ENCODE data around the gene STRN4.

The STRN4 gene

DNA sequence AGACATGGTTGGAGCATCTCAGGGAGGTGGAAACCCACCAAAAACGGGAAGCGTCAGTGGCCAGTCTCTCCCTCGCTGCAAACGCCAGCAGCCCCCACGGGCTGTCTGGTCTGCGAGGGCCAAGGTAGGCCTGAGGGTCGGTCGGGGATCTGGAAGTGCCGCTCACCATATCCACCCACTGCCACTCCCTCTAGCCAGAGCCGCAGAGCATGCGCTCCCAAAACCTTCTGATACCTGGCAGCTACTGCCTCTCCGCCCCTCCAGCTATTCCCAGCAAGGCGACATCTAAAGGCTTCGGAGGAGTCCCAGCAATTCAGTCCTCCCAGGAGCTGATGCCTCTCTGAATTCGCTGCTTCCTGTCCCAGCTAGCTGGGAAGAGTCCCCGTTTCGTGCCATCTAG lies 4.8 kb downstream of the STRN4 start:
- no peak overlapping the region for H3K4me3 ChIP-seq (replicated peaks; ENCODE audit: low read depth, low read length)
- TF ChIP-seq, protein P1, sequence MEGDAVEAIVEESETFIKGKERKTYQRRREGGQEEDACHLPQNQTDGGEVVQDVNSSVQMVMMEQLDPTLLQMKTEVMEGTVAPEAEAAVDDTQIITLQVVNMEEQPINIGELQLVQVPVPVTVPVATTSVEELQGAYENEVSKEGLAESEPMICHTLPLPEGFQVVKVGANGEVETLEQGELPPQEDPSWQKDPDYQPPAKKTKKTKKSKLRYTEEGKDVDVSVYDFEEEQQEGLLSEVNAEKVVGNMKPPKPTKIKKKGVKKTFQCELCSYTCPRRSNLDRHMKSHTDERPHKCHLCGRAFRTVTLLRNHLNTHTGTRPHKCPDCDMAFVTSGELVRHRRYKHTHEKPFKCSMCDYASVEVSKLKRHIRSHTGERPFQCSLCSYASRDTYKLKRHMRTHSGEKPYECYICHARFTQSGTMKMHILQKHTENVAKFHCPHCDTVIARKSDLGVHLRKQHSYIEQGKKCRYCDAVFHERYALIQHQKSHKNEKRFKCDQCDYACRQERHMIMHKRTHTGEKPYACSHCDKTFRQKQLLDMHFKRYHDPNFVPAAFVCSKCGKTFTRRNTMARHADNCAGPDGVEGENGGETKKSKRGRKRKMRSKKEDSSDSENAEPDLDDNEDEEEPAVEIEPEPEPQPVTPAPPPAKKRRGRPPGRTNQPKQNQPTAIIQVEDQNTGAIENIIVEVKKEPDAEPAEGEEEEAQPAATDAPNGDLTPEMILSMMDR (IDR thresholded peaks at IDR 0.05; ENCODE audit: low read depth, low read length, missing control alignments), result no peak
- no peak for DNase-seq (ENCODE audit: extremely low read depth, low read depth)

DNA sequence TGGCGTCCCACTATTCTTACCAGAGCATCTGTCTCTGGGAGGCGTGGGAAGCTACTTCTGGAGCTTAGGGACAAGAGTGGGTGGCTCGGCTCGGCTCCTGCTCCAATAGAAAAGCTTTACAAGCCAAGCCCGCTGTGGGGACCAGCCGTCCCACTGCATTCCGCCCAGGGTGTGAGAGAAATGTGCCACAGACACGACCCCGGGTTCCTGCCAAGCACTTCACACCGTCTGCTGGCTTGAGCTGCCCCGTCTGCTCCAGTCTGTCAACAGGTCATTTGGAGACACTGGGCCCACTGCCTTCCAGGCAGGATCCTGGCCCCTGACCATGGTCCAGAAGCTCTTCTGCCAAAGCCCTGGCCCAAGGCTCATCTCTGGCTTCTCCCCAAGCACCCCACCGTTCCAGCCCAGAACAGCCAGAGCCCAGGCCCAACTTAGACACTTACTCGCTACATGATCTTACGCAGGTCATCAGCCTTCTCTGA lies 6.9 kb downstream of the STRN4 start:
- no peak for DNase-seq (ENCODE audit: extremely low read depth, low read depth)
- H3K4me3 ChIP-seq (replicated peaks; ENCODE audit: low read depth, low read length), result no peak overlapping the region
- TF ChIP-seq, protein P1 (IDR thresholded peaks at IDR 0.05; ENCODE audit: low read depth, low read length, missing control alignments), result no peak

DNA sequence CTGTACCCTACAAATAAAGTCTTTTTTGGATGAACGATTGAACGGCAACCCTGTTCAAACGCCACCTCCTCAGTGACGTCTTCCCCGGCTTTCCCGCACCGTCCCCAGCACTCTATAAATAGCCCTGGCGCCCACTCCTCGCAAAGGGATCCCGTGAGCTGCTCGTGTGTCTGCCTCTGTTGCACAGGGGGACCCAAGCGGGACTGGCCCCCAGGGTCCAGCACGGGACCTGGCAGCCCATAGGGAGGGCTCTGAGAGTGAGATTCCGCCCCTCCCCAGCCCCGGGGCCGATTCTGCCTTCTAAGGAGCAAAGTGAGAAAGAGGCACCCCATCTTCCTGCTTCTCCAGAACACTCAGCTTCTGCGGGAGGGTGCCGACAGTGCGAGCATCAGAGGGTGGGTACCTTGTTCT lies 8.5 kb downstream of the STRN4 start:
- no peak for DNase-seq (ENCODE audit: extremely low read depth, low read depth)
- H3K4me3 ChIP-seq (replicated peaks; ENCODE audit: low read depth, low read length), result no peak overlapping the region
- TF ChIP-seq, protein P1 (IDR thresholded peaks at IDR 0.05; ENCODE audit: low read depth, low read length, missing control alignments), result no peak

DNA sequence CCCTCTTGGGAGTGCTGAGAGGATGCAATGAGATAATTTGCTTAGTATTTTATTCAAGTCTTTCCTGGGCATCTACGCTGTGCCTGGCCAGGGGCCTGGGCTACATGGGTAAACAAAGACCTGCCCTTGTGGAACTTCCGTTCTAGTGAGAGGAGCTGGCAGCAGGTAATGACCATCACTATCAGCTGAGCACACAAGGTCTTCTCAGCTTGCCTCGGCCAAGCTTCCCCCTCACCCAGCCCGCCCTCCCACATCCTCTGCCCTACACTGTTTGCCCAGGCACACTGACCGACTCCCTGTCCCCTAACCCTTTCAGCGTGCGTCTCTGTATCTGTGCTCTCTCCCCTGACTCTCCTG lies 9.0 kb downstream of the STRN4 start:
- TF ChIP-seq, protein P1 (IDR thresholded peaks at IDR 0.05; ENCODE audit: low read depth, low read length, missing control alignments), result no peak
- H3K4me3 ChIP-seq (replicated peaks; ENCODE audit: low read depth, low read length), result no peak overlapping the region
- DNase-seq (ENCODE audit: extremely low read depth, low read depth), result no peak

DNA sequence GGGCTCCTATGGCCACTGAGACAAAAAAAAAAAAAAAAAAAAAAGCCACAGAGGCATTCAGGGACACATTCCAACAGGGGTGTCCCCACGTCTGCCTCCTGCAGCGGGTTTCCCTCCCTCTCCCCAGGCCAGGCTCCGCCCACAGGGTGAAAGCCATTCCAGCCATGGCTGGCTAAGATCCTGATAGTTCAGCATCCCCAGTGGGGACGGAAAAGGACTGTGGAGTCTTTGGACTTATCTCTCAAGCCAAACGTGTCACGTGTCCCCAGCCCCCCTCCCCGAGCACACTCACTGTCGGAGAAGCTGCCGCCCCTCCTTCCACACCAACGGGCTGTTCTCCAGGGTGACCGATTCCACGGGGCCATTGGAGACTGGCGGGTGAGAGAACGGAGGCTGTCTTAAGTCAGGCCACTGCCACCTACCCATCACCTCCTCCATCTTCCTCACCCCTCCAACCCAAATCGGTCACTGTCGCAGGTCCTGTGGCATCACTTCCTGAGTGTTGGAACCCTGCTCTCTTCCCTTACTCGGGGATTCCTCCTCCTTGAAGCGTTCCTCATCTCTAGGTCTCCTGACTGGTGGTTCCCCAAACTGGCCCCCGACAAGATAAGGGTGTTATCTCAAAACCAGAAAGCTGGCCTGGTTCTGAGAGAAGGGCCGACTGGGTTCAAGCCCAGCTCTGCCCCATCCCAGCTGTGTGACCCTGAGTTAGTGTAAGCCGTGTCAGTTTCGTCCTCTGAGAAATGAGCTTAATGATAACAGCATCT lies 9.5 kb downstream of the STRN4 start:
- H3K4me3 ChIP-seq (replicated peaks; ENCODE audit: low read depth, low read length), result no peak overlapping the region
- TF ChIP-seq, protein P1 (IDR thresholded peaks at IDR 0.05; ENCODE audit: low read depth, low read length, missing control alignments), result no peak
- DNase-seq (ENCODE audit: extremely low read depth, low read depth), result no peak

DNA sequence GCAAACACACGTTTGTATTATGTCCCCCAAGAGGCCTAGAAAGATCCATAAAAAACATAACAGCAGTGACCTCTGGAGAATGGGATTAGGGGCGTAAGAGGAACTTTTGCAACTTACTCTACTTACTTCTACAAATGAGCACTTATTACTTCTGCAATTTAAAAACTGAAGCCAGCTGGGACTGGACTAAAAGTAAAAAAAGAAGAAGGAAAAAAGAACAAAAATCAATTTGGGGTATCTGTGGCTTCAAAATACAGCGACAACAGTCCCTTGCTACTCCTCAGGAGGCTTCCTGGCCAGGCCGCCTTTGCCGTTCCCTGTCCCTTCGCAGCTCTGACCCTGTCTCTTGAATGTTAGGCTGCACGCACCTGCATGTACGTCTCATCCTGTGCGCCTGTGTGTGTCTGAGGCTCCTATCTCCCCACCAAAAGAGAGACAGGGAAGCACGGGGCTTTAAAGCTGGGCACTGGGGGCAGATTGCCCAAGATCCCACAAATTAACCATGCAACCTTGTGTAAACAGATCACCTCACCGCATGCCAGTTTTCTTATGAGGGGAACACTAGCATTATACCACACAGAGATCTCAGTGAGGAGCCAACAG lies 12.5 kb downstream of the STRN4 start:
- no peak for DNase-seq (ENCODE audit: extremely low read depth, low read depth)
- no peak overlapping the region for H3K4me3 ChIP-seq (replicated peaks; ENCODE audit: low read depth, low read length)
- TF ChIP-seq, protein P1 (IDR thresholded peaks at IDR 0.05; ENCODE audit: low read depth, low read length, missing control alignments), result no peak
